ENCODE data around the gene C10orf90. TPM values are rescaled to one million over a fixed set of nuclear protein-coding genes. Genes with fewer than 3 reads are reported as not detected.

The C10orf90 gene
- total RNA-seq, 1 experiment from 2014 or later = 0.18 TPM

GRCh38 chr10:126686268-126686667 lies 15.8 kb upstream of the C10orf90 start:
- DNase-seq = no peak
- no peaks in the 10 kb centered on the region for H3K79me2 ChIP-seq (ENCODE audit: low read length)
- TF ChIP-seq EZH2 (IDR thresholded peaks at IDR 0.05; ENCODE audit: low read length, unreplicated experiment) (no peak), EZH2phosphoT487 (IDR thresholded peaks at IDR 0.05; ENCODE audit: borderline replicate concordance, low read length) (no peak), CTCF (conservative IDR thresholded peaks at IDR 0.05; ENCODE audit: low read depth, low read length) (no peak)

GRCh38 chr10:126685756-126686155 lies 15.3 kb upstream of the C10orf90 start:
- Histone ChIP-seq H3K36me3 (ENCODE audit: low read depth, low read length) (no peaks in the 10 kb centered on the region), H3K4me2 (ENCODE audit: low read length) (no peak overlapping the region), H3K79me2 (ENCODE audit: low read length) (no peaks in the 10 kb centered on the region), H3K27me3 (ENCODE audit: low read length) (no peaks in the 10 kb centered on the region), H3F3A (ENCODE audit: low read length, unreplicated experiment) (no peaks in the 10 kb centered on the region), H3K9ac (ENCODE audit: low read length) (no peak overlapping the region), H2AFZ (ENCODE audit: low read length) (no peak overlapping the region), H3K4me1 (ENCODE audit: insufficient read depth, low read length) (peaks cover 10% of the 10 kb centered on the region), H3K4me3 (ENCODE audit: low read length) (no peak overlapping the region), H4K20me1 (ENCODE audit: low read length) (no peaks in the 10 kb centered on the region), H3K27ac (ENCODE audit: low read length) (no peak overlapping the region), H3K9me3 (ENCODE audit: low read length) (no peaks in the 10 kb centered on the region), H3K9me2 (replicated peaks; ENCODE audit: low read length) (no peaks in the 10 kb centered on the region)
- intact Hi-C loops (cut with micrococcal nuclease) = no loop called here
- no peak for TF ChIP-seq CTCF (conservative IDR thresholded peaks at IDR 0.05; ENCODE audit: low read depth, low read length)
- TF ChIP-seq EZH2phosphoT487 (IDR thresholded peaks at IDR 0.05; ENCODE audit: borderline replicate concordance, low read length) = no peak
- TF ChIP-seq EZH2 (IDR thresholded peaks at IDR 0.05; ENCODE audit: low read length, unreplicated experiment) = no peak
- ChIA-PET CTCF (no interaction called here), POLR2A (ENCODE audit: unreplicated experiment) (no interaction called here)
- no TSS peak for BruUV-seq (replicated peaks)
- DNase-seq (no peak), ATAC-seq (no peak)

More at GRCh38 chr10:126686268-126686667, 15.8 kb upstream of the C10orf90 start:
- CTCF ChIA-PET = no interaction called here
- ATAC-seq = no peak
- H3K4me1 ChIP-seq (ENCODE audit: insufficient read depth, low read length) = peaks cover 10% of the 10 kb centered on the region
- H3K27ac ChIP-seq (ENCODE audit: low read length) = no peak overlapping the region
- no peaks in the 10 kb centered on the region for H3K9me3 ChIP-seq (ENCODE audit: low read length)
- no peaks in the 10 kb centered on the region for H3K9me2 ChIP-seq (replicated peaks; ENCODE audit: low read length)
- no peak overlapping the region for H2AFZ ChIP-seq (ENCODE audit: low read length)
- H4K20me1 ChIP-seq (ENCODE audit: low read length) = no peaks in the 10 kb centered on the region
- H3K9ac ChIP-seq (ENCODE audit: low read length) = no peak overlapping the region
- no peak overlapping the region for H3K4me2 ChIP-seq (ENCODE audit: low read length)
- POLR2A ChIA-PET (ENCODE audit: unreplicated experiment) = no interaction called here
- intact Hi-C loops (cut with micrococcal nuclease) = no loop called here
- H3K27me3 ChIP-seq (ENCODE audit: low read length) = no peaks in the 10 kb centered on the region
- H3F3A ChIP-seq (ENCODE audit: low read length, unreplicated experiment) = no peaks in the 10 kb centered on the region
- H3K4me3 ChIP-seq (ENCODE audit: low read length) = no peak overlapping the region
- BruUV-seq (replicated peaks) = no TSS peak
- no peaks in the 10 kb centered on the region for H3K36me3 ChIP-seq (ENCODE audit: low read depth, low read length)

- ChIA-PET CTCF (no interaction called here), POLR2A (ENCODE audit: unreplicated experiment) (no interaction called here)
- Histone ChIP-seq H3K4me1 (ENCODE audit: insufficient read depth, low read length) (peaks cover 10% of the 10 kb centered on the region), H3K36me3 (ENCODE audit: low read depth, low read length) (no peaks in the 10 kb centered on the region), H3K9me3 (ENCODE audit: low read length) (no peaks in the 10 kb centered on the region), H3K4me3 (ENCODE audit: low read length) (no peak overlapping the region), H3F3A (ENCODE audit: low read length, unreplicated experiment) (no peaks in the 10 kb centered on the region), H4K20me1 (ENCODE audit: low read length) (no peaks in the 10 kb centered on the region), H3K27me3 (ENCODE audit: low read length) (no peaks in the 10 kb centered on the region), H3K9me2 (replicated peaks; ENCODE audit: low read length) (no peaks in the 10 kb centered on the region), H3K27ac (ENCODE audit: low read length) (no peak overlapping the region), H2AFZ (ENCODE audit: low read length) (no peak overlapping the region), H3K9ac (ENCODE audit: low read length) (no peak overlapping the region), H3K79me2 (ENCODE audit: low read length) (no peaks in the 10 kb centered on the region), H3K4me2 (ENCODE audit: low read length) (0 out of 2 replicates have a peak overlapping the region, but pooled peaks have one; percentile 1)
- intact Hi-C loops (cut with micrococcal nuclease) = no loop called here
- no peak for TF ChIP-seq EZH2phosphoT487 (IDR thresholded peaks at IDR 0.05; ENCODE audit: borderline replicate concordance, low read length)
- no peak for TF ChIP-seq EZH2 (IDR thresholded peaks at IDR 0.05; ENCODE audit: low read length, unreplicated experiment)
- no peak for TF ChIP-seq CTCF (conservative IDR thresholded peaks at IDR 0.05; ENCODE audit: low read depth, low read length)
- DNase-seq = peak; percentile 83
- no TSS peak for BruUV-seq (replicated peaks)
- peak; percentile 81 for ATAC-seq
These were observed 13.8 kb upstream of the C10orf90 start for GRCh38 chr10:126684171-126684745.
